Activated T-cell treated with anti-CD3 and anti-CD28 coated beads, Interleukin-2, amount 50 U/mL, for 1 hour (primary cell): ENCODE measurements around the gene RHPN2.

Source experiments
- DNase-seq: peaks from one replicate; pipeline ENCODE4 v3.0.0-alpha.2; 2020

RHPN2 gene

GRCh38 chr19:33064792-33065550 is at the start of gene RHPN2:
Gene RHPN2, minus strand, starts transcription at chr19:33064888. Its CDS starts 36 bp downstream, at chr19:33064852.
- DNase-seq: peak; percentile 44

DNA sequence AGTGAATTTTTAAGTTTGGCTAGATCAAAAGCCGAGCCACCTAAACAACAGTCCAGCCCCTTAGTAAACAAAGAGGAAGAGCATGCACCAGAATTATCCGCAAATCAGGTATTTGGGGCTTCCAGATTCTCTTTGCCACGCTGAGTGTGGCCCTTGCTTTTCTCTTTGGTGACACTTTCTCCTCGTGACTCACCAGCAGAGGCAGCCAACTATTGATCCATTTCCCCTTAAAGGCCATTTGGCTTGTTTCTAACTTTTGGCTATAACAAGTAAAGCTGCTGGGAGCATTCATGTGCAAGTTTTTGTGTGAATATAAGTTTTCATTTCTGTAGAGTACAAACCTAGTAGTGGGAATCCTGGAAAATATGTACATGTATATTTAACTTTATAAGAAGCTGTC is 49.6 kb upstream of the RHPN2 start:
- no peak for DNase-seq

DNA sequence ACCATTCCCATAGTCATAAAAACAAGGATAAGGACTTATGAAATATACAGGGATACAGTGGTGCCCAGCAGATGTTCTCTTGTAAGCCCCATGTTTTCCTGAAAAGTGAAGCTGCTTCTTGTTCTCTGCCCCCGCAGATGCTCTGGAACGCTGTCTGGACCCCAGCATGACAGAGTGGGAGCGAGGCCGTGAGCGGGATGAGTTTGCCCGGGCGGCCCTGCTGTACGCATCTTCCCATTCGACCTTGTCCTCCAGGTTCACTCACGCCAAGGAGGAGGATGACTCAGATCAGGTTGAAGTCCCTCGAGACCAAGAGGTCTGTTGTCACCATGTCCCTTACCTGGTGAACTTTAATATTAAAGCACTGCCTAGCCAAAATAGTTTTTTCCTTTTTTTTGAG is 46.9 kb upstream of the RHPN2 start:
- DNase-seq: no peak

DNA sequence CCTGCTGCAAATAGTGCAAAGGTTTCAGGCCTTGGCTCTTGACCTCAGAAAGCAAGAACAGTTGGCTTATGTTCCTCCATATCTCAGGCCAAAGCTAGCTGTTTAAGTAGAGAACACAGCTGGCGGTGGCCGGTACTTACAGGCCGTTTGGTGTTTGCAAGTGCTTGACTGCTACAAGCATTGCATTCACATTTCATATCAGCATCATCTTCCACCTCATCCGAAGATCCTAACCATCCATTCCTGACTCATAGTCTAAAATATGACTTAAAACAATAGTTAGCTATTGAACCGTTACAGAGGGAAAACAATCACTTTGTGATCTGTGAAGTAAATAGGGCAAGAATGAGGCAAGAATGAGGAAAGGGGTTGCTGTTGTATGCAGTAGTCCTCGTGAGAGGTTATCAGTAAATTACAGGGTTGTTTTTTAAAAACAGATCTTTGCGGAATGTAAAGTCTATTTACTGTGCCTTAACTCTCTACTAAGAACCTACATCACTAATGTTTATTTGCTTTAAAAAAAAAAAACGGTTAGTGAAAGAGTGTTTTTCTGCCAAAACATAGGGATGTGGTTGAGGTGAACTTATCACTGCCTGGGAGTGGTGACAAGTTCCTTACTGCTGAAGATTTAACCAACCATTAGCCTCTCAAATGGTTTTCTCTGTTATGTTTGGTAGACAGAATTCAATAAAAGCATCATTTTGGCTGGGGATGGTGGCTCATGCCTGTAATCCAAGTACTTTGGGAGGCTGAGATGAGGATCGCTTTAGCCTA is 45.6 kb upstream of the RHPN2 start:
- no peak for DNase-seq

DNA sequence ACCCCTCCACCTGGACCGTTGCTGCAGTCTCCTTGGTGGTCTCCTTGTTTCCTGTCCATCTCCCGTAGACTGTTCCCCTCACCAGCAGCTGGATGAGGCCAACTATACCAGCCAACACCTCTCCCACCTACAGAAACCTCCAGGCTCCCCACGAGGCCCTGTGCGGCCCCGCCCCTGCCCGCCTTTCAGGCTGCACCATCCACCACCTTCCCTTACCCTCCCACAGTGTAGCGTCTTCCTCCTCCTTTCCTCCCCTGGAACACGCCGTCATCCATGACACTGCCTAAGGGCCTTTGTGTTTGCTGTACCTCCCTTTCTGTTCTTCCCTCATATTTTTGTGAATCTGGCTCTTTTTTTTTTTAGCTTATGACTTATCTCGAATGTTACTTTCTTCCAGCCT is 43.5 kb upstream of the RHPN2 start:
- no peak for DNase-seq

- no peak for DNase-seq
Observed at GRCh38 chr19:33102893-33103292, 38.2 kb upstream of the RHPN2 start.

DNA sequence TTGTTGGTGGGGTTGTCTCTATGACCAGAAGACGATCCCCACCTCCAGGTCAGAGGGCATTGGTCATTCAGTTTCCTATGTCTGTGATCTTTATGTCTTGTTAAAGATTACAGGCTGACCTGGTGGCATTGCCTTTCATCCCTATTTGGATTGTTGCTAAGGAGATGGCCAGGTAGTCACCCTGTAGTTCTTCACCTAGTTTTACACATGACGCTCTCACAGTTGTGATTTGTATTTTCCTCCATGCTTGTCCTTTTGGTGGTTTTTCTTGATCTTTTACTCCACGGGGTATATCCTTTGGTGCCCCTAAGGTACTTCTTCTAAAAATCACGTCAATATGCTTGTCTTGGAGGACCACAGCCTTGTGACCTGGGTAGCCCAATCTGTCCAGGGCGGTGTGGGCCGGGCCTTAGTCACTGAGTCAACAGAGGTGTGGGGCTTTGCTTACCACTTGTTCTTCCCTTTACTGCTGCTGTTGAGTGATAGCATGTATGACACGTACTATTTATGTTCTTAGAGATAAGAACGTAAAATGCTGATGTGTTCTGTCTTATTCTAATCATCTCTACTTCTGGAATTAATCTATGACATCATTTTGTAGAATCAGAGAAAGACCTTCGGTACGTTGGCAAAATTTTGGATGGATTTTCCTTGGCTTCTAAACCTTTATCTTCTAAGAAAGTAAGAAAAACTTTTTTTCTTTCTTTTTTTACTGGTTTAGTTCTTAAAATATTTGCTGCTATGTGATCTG is 36.4 kb upstream of the RHPN2 start:
- DNase-seq: no peak

- DNase-seq: no peak
Observed at GRCh38 chr19:33098055-33098534, 33.4 kb upstream of the RHPN2 start.

- DNase-seq: no peak
Observed at GRCh38 chr19:33096005-33096404, 31.3 kb upstream of the RHPN2 start.

- DNase-seq: no peak
Observed at GRCh38 chr19:33094436-33095067, 29.9 kb upstream of the RHPN2 start.

DNA sequence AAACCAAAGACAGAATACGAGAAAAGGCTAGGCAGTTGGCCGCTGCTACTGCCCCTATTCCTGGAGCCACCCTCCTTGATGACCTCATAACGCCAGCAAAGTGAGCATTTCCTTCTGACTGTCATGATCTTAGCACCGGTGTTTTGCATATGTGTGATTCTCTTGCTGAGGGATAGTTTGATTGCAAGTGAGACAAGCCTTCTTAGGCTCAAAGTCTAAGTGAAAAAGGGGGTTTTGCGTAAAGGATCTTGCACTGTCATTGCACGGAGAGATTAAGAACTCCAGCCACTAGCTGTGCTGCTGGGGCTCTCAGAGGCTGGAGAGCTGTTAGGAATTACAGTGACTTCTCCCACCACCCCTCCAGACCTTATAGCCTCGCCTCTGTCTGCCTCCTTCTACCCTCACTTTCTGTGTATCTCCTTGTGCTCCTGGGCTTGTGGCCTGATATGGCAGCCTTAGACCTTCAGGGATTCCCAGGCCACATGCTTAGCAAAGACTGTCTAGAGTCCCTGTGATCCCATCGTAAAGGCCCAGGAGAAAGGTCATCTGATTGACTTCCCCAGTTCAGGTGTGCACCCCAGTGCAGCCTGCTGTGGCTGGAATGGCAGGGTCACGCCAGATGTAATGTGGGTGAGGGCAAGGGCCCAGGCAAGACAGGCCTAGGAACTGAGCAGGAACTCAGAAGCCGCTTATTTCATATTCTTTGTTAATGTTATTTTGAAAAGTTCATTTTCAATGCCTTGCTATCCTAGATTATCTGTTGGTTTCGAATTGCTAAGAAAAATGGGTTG is 28.9 kb upstream of the RHPN2 start:
- no peak for DNase-seq

GRCh38 chr19:33090179-33090578 is 25.5 kb upstream of the RHPN2 start:
- no peak for DNase-seq

DNA sequence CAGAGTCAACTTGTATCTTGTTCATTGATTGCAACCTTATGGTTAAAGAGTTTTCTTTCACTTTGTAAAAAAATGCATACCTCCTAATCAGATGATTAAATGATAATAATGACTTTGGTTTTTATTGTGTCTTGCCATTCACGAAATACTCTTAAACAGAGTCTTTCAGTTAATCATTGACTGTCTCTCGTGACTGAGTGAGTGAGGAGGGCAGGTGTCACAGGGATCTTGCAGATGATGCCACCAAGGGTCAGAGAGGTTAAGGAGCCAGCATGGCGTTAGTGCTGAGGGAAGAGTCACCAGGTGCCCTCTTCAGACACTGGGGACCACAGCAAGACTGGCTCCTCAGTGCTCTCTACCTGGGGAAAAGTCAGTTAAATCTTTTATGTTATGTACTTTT is 24.3 kb upstream of the RHPN2 start:
- DNase-seq: no peak

- no peak for DNase-seq
Observed at GRCh38 chr19:33086955-33087354, 22.3 kb upstream of the RHPN2 start.

- DNase-seq: no peak
Observed at GRCh38 chr19:33085570-33086128, 21.0 kb upstream of the RHPN2 start.

DNA sequence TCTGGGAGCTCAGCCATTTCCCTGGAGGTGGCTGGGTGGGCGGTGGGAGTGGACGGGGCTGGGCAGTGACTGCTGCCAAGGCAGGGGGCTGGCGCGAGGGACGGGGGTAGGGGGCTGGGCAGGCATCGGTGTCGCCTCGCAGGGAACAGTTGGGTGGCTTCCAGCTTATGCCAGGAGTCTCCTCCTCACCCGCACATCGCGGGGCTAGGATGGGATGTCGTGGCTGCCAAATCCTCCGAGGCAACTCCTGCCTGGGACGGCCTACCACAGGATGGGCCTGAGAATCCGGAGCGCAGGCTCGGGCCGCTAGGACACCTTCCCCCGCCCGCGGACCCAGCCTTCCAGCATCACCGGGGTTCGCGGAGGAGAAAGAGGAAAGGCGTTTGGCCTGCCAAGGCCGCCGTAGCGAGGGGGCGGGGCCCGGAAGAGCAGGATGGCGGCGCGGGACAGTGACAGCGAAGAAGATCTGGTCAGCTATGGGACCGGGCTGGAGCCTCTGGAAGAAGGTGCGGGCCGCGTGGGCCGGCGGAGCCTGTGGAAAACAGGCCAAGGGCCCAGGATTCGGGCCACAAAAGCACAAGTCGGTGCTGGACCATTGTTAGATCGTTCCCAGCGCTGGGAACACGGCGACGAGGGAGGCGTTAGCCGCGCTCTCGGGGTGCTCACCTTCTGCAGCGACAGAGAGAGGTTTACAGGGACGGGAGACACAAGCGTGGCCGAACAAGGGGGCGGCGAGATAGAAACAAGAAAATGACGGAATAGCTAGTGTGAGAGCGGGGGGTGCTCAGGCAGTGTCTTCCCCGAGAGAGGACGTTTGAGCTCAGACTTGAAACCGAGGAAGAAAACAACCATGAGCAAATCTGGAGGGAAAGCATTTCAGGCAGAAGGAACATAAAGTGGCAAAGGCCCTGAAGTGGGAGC is 16.3 kb upstream of the RHPN2 start, which contains the start of gene GPATCH1:
GPATCH1 (plus strand) TSS at position 421 of the 921 bp plus-strand sequence; CDS start at position 434, 13 bp downstream.
- DNase-seq: peak; percentile 85

- DNase-seq: no peak
Observed at GRCh38 chr19:33075519-33075918, 10.8 kb upstream of the RHPN2 start.

- DNase-seq: no peak
Observed at GRCh38 chr19:33071887-33072286, 7.2 kb upstream of the RHPN2 start.

DNA sequence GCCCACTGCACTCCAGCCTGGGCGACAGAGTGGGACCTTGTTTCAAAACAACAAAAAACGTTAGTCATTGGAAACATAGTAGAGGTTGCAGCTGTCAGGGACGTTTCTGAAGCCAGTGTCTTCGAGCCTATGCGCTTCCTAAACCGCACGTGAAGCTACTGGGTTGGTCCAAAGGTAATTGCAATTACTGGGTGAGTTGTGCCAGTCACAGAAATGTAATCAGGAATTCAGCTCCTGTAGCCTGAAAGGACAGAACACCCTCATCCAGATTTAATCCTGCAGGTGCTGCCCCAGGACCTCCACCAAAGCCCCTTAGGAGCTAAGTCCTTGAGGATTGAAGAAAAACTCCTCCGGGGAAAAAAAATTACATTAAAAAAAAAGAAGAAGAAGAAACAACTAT is 2.4 kb upstream of the RHPN2 start:
- DNase-seq: no peak

GRCh38 chr19:33066543-33066942 is 1.9 kb upstream of the RHPN2 start:
- DNase-seq: no peak

- DNase-seq: peak; percentile 40
Observed at GRCh38 chr19:33064458-33064791, 263 bp downstream of the RHPN2 start.
